Measurements from ENCODE around the gene ST6GALNAC3.
"Not testable (repeated sequence)": the region's sequence is repeated elsewhere in the genome, so short reads cannot be mapped to it uniquely, and the experiment has no call there.

The ST6GALNAC3 gene

DNA sequence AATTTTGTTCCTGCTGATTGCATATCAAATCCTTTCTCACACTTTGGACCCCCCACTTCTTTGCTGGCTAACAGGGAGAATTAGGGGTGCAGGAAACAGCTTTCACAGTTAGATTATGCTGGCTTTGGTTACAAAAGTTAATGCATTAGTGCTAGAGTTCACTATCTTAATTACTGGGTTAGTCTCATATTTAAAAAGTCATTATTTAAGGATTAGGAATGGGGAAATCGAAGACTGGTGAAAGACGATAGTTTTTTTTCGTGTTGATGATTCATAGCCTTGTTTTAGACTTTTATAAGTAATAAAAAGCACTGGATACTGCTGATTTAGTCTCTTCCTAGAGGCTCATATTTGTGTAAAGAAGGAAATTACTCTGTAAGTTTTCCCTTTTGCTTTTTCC is 11.6 kb downstream of the ST6GALNAC3 start:
- Mint-ChIP-seq H3K4me3 (no peak overlapping the region), H3K36me3 (no peaks in the 10 kb centered on the region), H3K27me3 (no peaks in the 10 kb centered on the region), H3K9me3 (no peaks in the 10 kb centered on the region), H3K4me1 (peaks cover 13% of the 10 kb centered on the region), H3K27ac (no peak overlapping the region)
- ATAC-seq: no peak

GRCh38 chr1:76086597-76086996 is 12.1 kb downstream of the ST6GALNAC3 start:
- no peaks in the 10 kb centered on the region for H3K9me3 Mint-ChIP-seq
- no peak overlapping the region for H3K4me3 Mint-ChIP-seq
- no peaks in the 10 kb centered on the region for H3K36me3 Mint-ChIP-seq
- H3K4me1 Mint-ChIP-seq: peaks cover 13% of the 10 kb centered on the region
- no peak overlapping the region for H3K27ac Mint-ChIP-seq
- no peak for ATAC-seq
- no peaks in the 10 kb centered on the region for H3K27me3 Mint-ChIP-seq

GRCh38 chr1:76090283-76091203 is 16.0 kb downstream of the ST6GALNAC3 start:
- ATAC-seq: no peak
- no peaks in the 10 kb centered on the region for H3K27me3 Mint-ChIP-seq
- H3K27ac Mint-ChIP-seq: no peak overlapping the region
- H3K9me3 Mint-ChIP-seq: no peaks in the 10 kb centered on the region
- H3K36me3 Mint-ChIP-seq: no peaks in the 10 kb centered on the region
- H3K4me3 Mint-ChIP-seq: no peak overlapping the region
- H3K4me1 Mint-ChIP-seq: peaks cover 7% of the 10 kb centered on the region

DNA sequence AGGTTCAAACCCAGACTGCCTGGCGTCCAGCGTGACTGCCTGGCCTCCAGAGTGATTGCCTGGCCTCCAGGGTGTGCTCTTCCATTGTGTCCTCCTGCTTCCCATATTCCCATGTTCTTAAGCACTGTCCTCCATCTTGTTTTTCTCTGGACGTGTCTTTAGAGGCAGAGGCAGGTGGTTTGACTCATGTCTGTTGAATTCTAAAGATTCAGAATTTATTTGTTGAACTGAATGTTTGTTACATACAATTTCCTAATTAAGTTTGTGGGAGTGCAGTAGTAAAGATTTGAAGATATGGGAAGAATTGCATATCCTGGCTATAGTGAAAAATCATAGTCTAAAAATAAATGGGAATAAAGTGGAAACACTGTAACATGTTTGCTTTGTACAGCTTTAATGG is 18.3 kb downstream of the ST6GALNAC3 start:
- Mint-ChIP-seq H3K27ac (no peak overlapping the region), H3K4me1 (no peaks in the 10 kb centered on the region), H3K27me3 (no peaks in the 10 kb centered on the region), H3K4me3 (no peak overlapping the region), H3K36me3 (no peaks in the 10 kb centered on the region), H3K9me3 (no peaks in the 10 kb centered on the region)
- no peak for ATAC-seq

GRCh38 chr1:76093522-76094312 is 19.2 kb downstream of the ST6GALNAC3 start:
- Mint-ChIP-seq H3K4me3 (no peak overlapping the region), H3K27me3 (no peaks in the 10 kb centered on the region), H3K36me3 (no peaks in the 10 kb centered on the region), H3K27ac (no peak overlapping the region), H3K9me3 (no peaks in the 10 kb centered on the region), H3K4me1 (no peaks in the 10 kb centered on the region)
- ATAC-seq: no peak

DNA sequence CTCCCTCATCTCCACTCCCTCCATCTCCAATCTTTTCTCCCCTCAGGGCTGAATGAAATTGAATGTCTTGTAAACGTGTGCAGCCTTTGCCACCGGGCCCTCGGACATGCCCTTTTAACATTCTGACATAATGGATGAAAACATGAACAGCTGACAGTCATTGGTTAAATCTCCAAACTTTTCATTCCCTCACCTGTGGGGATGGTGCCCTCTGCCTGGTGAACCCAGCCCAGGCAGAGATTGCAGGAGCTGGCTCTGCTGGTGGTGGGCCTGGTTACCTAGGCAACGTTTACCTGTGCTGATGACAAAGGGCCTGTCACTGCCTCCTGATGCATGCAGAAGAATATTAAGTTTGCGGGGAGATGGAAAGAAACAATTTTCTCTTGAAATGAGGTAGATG is 21.3 kb downstream of the ST6GALNAC3 start:
- Mint-ChIP-seq H3K9me3 (no peaks in the 10 kb centered on the region), H3K36me3 (no peaks in the 10 kb centered on the region), H3K27me3 (no peaks in the 10 kb centered on the region), H3K4me3 (no peak overlapping the region), H3K27ac (no peak overlapping the region), H3K4me1 (no peaks in the 10 kb centered on the region)
- no peak for ATAC-seq

GRCh38 chr1:76097064-76097463 is 22.5 kb downstream of the ST6GALNAC3 start:
- H3K27me3 Mint-ChIP-seq, H3K36me3 Mint-ChIP-seq, H3K27ac Mint-ChIP-seq, ATAC-seq, H3K9me3 Mint-ChIP-seq, H3K4me1 Mint-ChIP-seq, H3K4me3 Mint-ChIP-seq: not testable (repeated sequence)

GRCh38 chr1:76098845-76099244 is 24.3 kb downstream of the ST6GALNAC3 start:
- H3K9me3 Mint-ChIP-seq: no peaks in the 10 kb centered on the region
- peaks cover 12% of the 10 kb centered on the region for H3K27me3 Mint-ChIP-seq

GRCh38 chr1:76101548-76101947 is 27.0 kb downstream of the ST6GALNAC3 start:
- no peak overlapping the region for H3K27ac Mint-ChIP-seq
- H3K9me3 Mint-ChIP-seq: no peaks in the 10 kb centered on the region
- no peak overlapping the region for H3K4me3 Mint-ChIP-seq
- no peaks in the 10 kb centered on the region for H3K4me1 Mint-ChIP-seq
- no peaks in the 10 kb centered on the region for H3K36me3 Mint-ChIP-seq
- H3K27me3 Mint-ChIP-seq: peaks cover 12% of the 10 kb centered on the region
- no peak for ATAC-seq

More at GRCh38 chr1:76098845-76099244, 24.3 kb downstream of the ST6GALNAC3 start:
- no peak overlapping the region for H3K4me3 Mint-ChIP-seq
- no peak overlapping the region for H3K27ac Mint-ChIP-seq
- no peaks in the 10 kb centered on the region for H3K36me3 Mint-ChIP-seq
- no peaks in the 10 kb centered on the region for H3K4me1 Mint-ChIP-seq
- ATAC-seq: no peak

DNA sequence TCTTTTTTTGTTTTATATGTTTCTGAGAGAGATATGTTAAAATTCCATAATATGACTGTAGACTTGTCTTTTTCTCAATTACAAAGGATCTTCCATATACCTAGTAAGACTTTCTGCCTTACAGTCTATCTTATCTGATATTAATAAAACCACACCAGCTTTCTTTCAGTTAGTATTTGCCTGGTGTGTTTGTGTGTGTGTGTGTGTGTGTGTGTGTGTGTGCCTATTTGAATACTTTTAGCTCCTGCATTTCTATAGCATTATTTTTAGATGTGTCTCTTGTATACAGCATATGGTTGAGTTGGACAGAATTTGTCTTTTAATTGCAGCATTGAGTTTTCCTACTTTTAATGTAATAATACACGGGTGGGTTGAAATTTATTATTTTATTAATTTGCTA is 27.5 kb downstream of the ST6GALNAC3 start:
- ATAC-seq: no peak
- H3K4me3 Mint-ChIP-seq: no peak overlapping the region
- no peaks in the 10 kb centered on the region for H3K36me3 Mint-ChIP-seq
- no peaks in the 10 kb centered on the region for H3K4me1 Mint-ChIP-seq
- H3K27ac Mint-ChIP-seq: no peak overlapping the region
- peaks cover 12% of the 10 kb centered on the region for H3K27me3 Mint-ChIP-seq
- no peaks in the 10 kb centered on the region for H3K9me3 Mint-ChIP-seq

- no peak for ATAC-seq
- no peak overlapping the region for H3K27ac Mint-ChIP-seq
- no peaks in the 10 kb centered on the region for H3K9me3 Mint-ChIP-seq
- H3K4me1 Mint-ChIP-seq: no peaks in the 10 kb centered on the region
- H3K36me3 Mint-ChIP-seq: no peaks in the 10 kb centered on the region
- peaks cover 12% of the 10 kb centered on the region for H3K27me3 Mint-ChIP-seq
- H3K4me3 Mint-ChIP-seq: no peak overlapping the region
Observed at GRCh38 chr1:76103034-76103433, 28.5 kb downstream of the ST6GALNAC3 start.

- H3K27ac Mint-ChIP-seq: no peak overlapping the region
Observed at GRCh38 chr1:76105372-76105771, 30.8 kb downstream of the ST6GALNAC3 start.

GRCh38 chr1:76106251-76106650 is 31.7 kb downstream of the ST6GALNAC3 start:
- Mint-ChIP-seq H3K4me3 (no peak overlapping the region), H3K27ac (no peak overlapping the region), H3K4me1 (peaks cover 9% of the 10 kb centered on the region), H3K27me3 (peaks cover 12% of the 10 kb centered on the region), H3K36me3 (no peaks in the 10 kb centered on the region), H3K9me3 (no peaks in the 10 kb centered on the region)
- no peak for ATAC-seq

More at GRCh38 chr1:76105372-76105771, 30.8 kb downstream of the ST6GALNAC3 start:
- Mint-ChIP-seq H3K9me3 (no peaks in the 10 kb centered on the region), H3K36me3 (no peaks in the 10 kb centered on the region), H3K27me3 (peaks cover 12% of the 10 kb centered on the region), H3K4me3 (no peak overlapping the region), H3K4me1 (peaks cover 7% of the 10 kb centered on the region)
- no peak for ATAC-seq

DNA sequence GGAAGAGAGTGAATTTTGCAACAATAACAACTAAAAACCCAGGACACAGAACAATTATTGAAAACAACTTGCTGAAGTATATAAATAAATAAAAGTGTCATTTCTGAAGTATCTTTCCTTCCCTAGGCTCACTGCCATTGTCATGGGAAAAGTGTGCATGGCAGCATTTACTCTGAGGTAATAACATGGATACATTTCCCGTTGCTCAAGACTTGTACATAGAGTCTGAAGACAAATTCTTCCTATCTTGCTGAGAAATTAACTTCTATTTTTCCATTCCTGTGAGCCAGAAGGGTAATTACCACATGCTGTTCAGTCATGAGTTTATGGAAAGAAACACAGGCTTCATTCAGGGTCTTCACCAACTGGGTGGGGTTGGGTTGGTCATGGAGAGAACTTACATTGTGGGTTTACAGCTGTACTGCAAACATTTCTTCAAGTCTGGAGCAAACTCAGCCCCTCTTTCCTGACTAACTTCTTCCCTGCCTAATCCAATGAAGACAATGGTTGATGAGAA is 32.2 kb downstream of the ST6GALNAC3 start:
- no peak overlapping the region for H3K27ac Mint-ChIP-seq
- ATAC-seq: no peak
- no peaks in the 10 kb centered on the region for H3K36me3 Mint-ChIP-seq
- H3K4me1 Mint-ChIP-seq: peaks cover 9% of the 10 kb centered on the region
- no peak overlapping the region for H3K4me3 Mint-ChIP-seq
- H3K9me3 Mint-ChIP-seq: no peaks in the 10 kb centered on the region
- H3K27me3 Mint-ChIP-seq: peaks cover 12% of the 10 kb centered on the region

- no peaks in the 10 kb centered on the region for H3K36me3 Mint-ChIP-seq
- no peak overlapping the region for H3K27ac Mint-ChIP-seq
- no peak overlapping the region for H3K4me3 Mint-ChIP-seq
- ATAC-seq: no peak
- peaks cover 9% of the 10 kb centered on the region for H3K4me1 Mint-ChIP-seq
- H3K9me3 Mint-ChIP-seq: no peaks in the 10 kb centered on the region
- H3K27me3 Mint-ChIP-seq: no peaks in the 10 kb centered on the region
Observed at GRCh38 chr1:76109404-76109803, 34.9 kb downstream of the ST6GALNAC3 start.
